Stimulated activated CD4-positive, alpha-beta T cell treated with anti-CD3 and anti-CD28 coated beads, Interleukin-1b, Interleukin-23, amount 100 ng/mL, for 4 hours (primary cell): ENCODE measurements around the gene PTGS1.
"Not testable (repeated sequence)": the region's sequence is repeated elsewhere in the genome, so short reads cannot be mapped to it uniquely, and the experiment has no call there.

Source experiments
- DNase-seq, 2 donors: peaks; one replicate each; pipeline ENCODE4 v3.0.0-alpha.2; 2020; ENCODE audit warnings: low read depth in 2 of 2

PTGS1 gene

GRCh38 chr9:122347348-122348287 lies 23.2 kb upstream of the PTGS1 start:
- no peak for DNase-seq

- no peak for DNase-seq
Observed at GRCh38 chr9:122348288-122348777, 22.5 kb upstream of the PTGS1 start.

- DNase-seq = no peak
Observed at GRCh38 chr9:122348791-122349190, 22.0 kb upstream of the PTGS1 start.

DNA sequence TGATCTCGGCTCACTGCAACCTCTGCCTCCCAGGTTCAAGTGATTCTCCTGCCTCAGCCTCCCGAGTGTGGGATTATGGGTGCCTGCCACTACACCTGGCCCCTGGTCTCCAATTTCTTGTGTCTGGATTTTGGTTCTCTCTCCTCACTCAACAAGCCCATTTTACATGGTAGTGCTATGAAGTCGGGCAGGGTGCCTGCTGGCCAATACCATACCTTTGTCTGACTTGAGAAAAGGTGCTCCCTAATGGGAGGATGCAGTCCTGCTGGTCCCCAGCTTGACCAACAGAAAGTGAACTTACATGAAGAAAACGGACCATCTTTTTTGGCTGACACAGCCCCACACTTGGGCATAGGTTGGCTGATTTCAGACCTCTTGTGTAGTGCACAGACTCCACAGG lies 21.6 kb upstream of the PTGS1 start:
- no peak for DNase-seq

GRCh38 chr9:122350577-122351355 lies 20.1 kb upstream of the PTGS1 start:
- DNase-seq = peak; percentile 70 to 73

DNA sequence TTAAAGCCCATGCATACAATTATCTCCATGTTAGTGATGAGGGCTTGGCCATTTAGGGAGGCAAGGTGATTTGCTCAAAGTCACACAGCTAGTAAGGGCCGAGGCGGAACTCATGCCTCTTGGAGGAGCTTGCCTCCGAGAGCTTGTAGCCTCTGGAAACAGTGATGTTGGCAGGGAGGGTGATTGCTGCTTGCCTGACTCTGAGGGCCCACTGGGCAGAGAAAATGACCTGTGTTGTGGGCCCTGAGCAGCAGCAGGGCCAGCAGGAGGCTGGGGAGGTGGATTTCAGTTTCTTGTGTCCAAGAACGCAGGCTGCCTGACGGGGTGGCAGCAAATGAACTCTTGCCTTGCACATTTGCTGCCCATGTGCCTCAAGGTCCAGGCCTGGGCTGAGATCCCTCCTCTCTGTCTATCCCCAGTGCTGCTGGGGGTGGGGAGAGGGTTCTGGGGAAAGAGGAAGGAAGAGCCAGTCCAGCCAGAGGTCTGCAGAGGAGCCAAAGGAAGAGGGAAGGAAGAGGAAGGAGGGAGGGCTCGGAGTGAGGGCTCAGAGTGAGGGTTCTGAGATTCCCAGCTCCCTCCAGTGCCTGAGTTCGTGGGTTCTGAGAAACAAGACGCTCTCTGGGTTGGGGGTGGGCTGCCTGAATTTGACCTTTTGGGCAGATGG lies 16.2 kb upstream of the PTGS1 start:
- no peak for DNase-seq

- no peak for DNase-seq
Observed at GRCh38 chr9:122355336-122355875, 15.4 kb upstream of the PTGS1 start.

DNA sequence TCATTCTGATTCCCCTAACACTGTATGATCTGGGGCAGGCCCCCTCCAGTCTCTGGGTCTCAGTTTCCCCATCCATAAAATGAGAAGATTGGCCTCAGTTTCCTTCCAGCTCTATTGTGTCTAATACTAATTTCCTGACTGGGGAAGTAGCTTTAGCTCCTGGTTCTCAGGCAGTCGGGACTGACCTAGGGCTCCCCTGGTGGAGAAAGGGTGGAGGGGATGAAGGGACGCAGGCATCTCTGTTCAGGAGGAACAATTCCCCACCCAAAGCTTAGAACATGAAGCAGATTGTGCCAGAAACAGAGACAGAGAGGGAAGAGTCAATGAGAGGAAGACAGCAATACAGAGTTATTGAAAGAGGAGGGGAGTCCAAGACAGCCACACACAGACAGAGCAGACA lies 14.2 kb upstream of the PTGS1 start:
- no peak for DNase-seq

GRCh38 chr9:122360891-122361290 lies 9.9 kb upstream of the PTGS1 start:
- no peak for DNase-seq

DNA sequence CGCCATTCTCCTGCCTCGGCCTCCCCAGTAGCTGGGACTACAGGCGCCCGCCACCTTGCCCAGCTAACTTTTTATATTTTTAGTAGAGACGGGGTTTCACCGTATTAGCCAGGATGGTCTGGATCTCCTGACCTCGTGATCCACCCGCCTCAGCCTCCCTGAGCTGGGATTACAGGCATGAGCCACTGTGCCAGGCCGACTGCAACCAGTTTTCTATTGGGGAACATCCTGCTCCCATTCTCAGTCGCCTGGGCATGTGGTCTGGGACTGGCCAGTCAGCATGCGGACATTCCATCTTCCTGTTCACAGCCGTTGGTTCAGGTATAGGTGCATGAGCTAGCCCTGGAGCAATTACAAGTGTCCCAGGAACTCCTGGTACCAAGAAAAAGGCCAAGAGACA lies 7.7 kb upstream of the PTGS1 start:
- not testable (repeated sequence) for DNase-seq

GRCh38 chr9:122364117-122364782 lies 6.6 kb upstream of the PTGS1 start:
- DNase-seq = no peak

GRCh38 chr9:122364783-122365150 lies 6.1 kb upstream of the PTGS1 start:
- DNase-seq = no peak

GRCh38 chr9:122366074-122366660 lies 4.7 kb upstream of the PTGS1 start:
- DNase-seq = no peak

DNA sequence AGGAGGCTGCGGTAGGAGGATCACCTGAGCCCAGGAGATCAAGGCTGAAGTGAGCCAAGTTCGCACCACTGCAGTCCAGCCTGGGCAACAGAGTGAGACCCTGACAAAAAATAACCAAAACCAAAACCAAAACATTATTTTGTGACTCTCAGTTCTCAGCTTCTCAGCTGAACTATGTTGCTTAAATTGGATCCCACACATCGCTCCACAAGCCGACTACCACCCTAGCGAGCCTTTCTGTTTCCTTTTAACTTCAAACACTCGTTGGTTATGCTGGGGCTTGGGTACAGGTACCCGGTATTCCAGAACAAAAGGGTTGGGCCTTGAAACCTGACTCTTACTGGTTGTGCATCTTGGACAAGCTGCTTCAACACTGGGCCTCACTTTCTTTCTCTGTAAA lies 3.8 kb upstream of the PTGS1 start:
- no peak for DNase-seq

GRCh38 chr9:122367774-122368460 lies 2.9 kb upstream of the PTGS1 start:
- DNase-seq = no peak

DNA sequence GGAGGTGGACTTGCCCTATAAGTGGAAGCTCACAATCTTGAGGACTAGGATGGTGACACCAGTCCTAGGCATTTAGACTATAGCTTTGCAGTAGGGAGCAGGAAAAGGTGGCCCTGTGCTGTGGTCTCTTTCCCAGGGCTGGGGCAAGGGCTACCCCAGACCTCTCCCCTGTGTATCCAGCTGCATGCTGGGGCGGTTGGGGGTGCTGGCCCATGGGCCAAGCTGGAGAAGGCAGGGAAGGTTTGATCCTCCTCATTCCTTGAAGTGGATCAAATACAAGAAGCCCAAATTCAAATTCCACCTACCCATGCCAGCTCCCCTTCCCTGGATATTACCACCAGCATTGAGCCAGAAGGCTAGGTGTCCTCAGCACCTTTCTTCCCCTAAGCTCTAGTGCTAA lies 2.2 kb upstream of the PTGS1 start:
- no peak for DNase-seq

- DNase-seq = no peak
Observed at GRCh38 chr9:122370303-122370702, 521 bp upstream of the PTGS1 start.

DNA sequence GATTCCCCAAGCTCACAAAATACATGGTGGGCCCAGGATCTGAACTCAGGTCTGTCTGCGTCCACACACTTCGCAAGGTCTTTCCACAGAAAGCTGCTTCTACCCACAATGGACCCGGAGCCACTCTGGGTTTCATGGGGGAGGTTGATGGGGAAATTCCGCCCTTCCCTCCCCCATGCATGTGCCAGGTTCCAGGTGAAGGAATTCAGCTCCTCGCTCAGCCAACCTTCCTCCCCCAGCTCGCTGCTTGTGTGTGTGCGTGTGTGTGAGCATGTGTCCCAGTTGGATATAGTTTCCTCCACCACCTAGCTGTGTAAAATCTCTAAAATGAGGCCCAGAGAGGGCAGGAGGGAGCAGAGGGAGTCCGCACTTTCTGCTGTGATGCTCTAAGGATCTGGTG lies 1.0 kb downstream of the PTGS1 start:
- no peak for DNase-seq

GRCh38 chr9:122372856-122373845 lies 2.3 kb downstream of the PTGS1 start:
- DNase-seq = no peak
